Suprapubic skin (tissue), 4 donors: Measurements from ENCODE around the gene AGTRAP. TPM values are rescaled to one million over a fixed set of nuclear protein-coding genes. Genes with fewer than 3 reads are reported as not detected.

Source experiments
- DNase-seq, 2 donors: peaks; one replicate each; pipeline ENCODE4 v3.0.0-alpha.2; 2019; ENCODE audit warnings: low spot score in 2 of 2
- H3K27ac ChIP-seq: fragments of 200-600 bp; sonication (generic); one replicate; pipeline ENCODE4 v1.5.1; 2019
- H3K27me3 ChIP-seq: fragments of 200-600 bp; sonication (generic); one replicate; pipeline ENCODE4 v1.5.1; 2019
- H3K36me3 ChIP-seq: fragments of 200-600 bp; sonication (generic); one replicate; pipeline ENCODE4 v1.5.1; 2019
- H3K4me1 ChIP-seq: fragments of 200-600 bp; sonication (generic); one replicate; pipeline ENCODE4 v1.5.1; 2019
- H3K4me3 ChIP-seq: fragments of 200-600 bp; sonication (generic); one replicate; pipeline ENCODE4 v1.5.1; 2019; ENCODE audit warnings: mild to moderate bottlenecking
- H3K9me3 ChIP-seq: fragments of 200-600 bp; sonication (generic); one replicate; pipeline ENCODE4 v1.5.1; 2019
- EP300 ChIP-seq: sonication (generic); formaldehyde crosslinking; IDR thresholded peaks from one replicate; pipeline ENCODE4 v1.6.1; 2017; ENCODE audit warnings: antibody characterized with exemption
- POLR2A ChIP-seq, 2 donors: fragments of 450-650 bp; IDR thresholded peaks; one replicate each; pipeline ENCODE4 v1.6.1; 2017; ENCODE audit warnings: antibody characterized with exemption in 2 of 2, mild to moderate bottlenecking in 2 of 2, moderate library complexity in 2 of 2
- POLR2AphosphoS5 ChIP-seq, 3 donors: sonication (generic); formaldehyde crosslinking; IDR thresholded peaks; one replicate each; pipeline ENCODE4 v1.6.1; 2017; ENCODE audit warnings: antibody characterized with exemption in 3 of 3
- WGBS: methylation state at CpG from one replicate; pipeline ENCODE4 v1.1.5; 2018; 5-methylcytosine and 5-hydroxymethylcytosine counted together
- total RNA-seq, 4 donors: library from RNA; depleted of rRNA; stranded (reverse); fragments of >200 nt; gene quantifications; one replicate each; pipeline ENCODE4 v1.1.0, GENCODE V29; 2016
- TF ChIP-seq, protein P1 (sequence below), 2 donors: fragments of 200-600 bp in 1 of 2; fragments of 450-650 bp in 1 of 2; sonication (generic) in 1 of 2; IDR thresholded peaks; one replicate each; pipeline ENCODE4 v1.5.1; 2016 to 2019; ENCODE audit warnings: antibody characterized with exemption in 2 of 2, mild to moderate bottlenecking in 1 of 2, moderate library complexity in 1 of 2

The AGTRAP gene
- total RNA-seq, 4 donors from 2014 or later: 34.7 to 52.5 (median 47.2) TPM

DNA sequence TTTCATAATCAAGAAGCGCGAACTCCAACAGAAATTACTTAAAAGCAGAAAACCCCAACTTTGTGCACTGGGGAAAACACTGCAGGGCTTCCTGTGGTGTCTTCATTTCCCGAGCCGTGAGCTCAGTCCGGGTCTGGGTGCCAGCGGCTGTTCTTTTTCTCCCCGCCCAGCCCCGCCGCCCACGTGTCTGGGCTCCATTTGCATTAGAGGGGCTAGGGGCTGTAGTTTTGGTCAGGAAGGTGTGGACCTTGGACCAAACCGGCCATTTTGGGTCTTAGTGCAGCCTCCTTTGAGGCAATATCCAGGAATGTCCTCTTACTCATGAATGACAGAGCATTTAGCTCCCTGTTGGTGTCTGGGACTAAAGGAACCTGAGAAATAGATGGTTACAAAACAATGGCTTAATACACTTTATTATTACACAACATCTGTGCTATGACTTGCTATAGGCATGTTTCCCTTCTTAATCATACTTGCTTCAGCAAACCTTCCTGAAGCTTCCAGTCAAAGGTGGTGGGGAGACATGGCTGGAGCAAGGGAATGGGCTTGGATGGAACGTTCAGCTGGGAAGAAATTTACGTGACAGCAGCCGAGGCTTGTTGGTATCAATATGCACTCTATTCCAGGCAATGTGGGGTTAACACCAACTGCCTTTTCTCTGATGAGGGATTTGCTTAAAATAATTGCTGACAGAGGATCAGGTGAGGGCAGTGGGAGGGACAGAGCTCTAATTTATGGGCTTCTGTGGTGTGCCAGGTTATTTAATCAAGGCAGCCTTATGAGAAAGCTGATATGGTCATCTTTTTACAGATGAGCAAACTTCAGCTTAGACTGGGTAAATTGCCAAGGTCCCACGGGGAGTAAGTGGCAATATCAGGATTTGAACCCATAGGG is 1.1 kb downstream of the AGTRAP start:
- Histone ChIP-seq H3K27me3 (no peaks in the 10 kb centered on the region), H3K36me3 (no peaks in the 10 kb centered on the region), H3K4me1 (peaks cover 57% of the 10 kb centered on the region), H3K4me3 (peak overlapping the region; percentile 77), H3K9me3 (no peaks in the 10 kb centered on the region), H3K27ac (peak overlapping the region; percentile 92)
- DNase-seq: no peak
- no peak for TF ChIP-seq POLR2A (IDR thresholded peaks at IDR 0.05)
- peak in 1 of 3 donors; percentile 70 for TF ChIP-seq POLR2AphosphoS5 (IDR thresholded peaks at IDR 0.05)
- 11% methylated on average over 15 of the region's 15 CpGs for WGBS

DNA sequence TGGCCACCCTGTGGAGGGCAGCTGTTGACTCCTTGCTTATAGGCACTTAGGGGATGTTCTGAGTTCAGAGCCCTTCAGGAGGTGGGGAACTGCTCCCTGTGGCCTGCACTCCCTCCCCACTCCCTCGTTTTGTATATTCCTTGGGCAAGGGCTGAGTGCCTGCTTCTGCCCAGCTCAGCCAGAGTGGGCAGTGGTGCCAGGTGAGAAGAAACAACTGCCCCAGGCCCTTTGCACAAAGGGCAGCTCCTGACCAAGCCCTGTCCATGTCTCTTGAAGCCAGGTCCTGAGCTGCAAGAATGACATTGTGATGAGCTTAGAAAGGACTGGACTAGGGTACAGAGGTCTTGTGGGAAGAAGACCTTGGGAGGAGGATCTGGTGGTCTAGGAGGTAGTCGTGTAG is 2.2 kb downstream of the AGTRAP start:
- no peak for TF ChIP-seq POLR2A (IDR thresholded peaks at IDR 0.05)
- TF ChIP-seq, protein P1, sequence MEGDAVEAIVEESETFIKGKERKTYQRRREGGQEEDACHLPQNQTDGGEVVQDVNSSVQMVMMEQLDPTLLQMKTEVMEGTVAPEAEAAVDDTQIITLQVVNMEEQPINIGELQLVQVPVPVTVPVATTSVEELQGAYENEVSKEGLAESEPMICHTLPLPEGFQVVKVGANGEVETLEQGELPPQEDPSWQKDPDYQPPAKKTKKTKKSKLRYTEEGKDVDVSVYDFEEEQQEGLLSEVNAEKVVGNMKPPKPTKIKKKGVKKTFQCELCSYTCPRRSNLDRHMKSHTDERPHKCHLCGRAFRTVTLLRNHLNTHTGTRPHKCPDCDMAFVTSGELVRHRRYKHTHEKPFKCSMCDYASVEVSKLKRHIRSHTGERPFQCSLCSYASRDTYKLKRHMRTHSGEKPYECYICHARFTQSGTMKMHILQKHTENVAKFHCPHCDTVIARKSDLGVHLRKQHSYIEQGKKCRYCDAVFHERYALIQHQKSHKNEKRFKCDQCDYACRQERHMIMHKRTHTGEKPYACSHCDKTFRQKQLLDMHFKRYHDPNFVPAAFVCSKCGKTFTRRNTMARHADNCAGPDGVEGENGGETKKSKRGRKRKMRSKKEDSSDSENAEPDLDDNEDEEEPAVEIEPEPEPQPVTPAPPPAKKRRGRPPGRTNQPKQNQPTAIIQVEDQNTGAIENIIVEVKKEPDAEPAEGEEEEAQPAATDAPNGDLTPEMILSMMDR (IDR thresholded peaks at IDR 0.05): no peak
- TF ChIP-seq POLR2AphosphoS5 (IDR thresholded peaks at IDR 0.05): no peak
- no peak for TF ChIP-seq EP300
- H3K4me1 ChIP-seq: peaks cover 48% of the 10 kb centered on the region
- H3K9me3 ChIP-seq: no peaks in the 10 kb centered on the region
- H3K4me3 ChIP-seq: no peak overlapping the region
- no peaks in the 10 kb centered on the region for H3K36me3 ChIP-seq
- WGBS: 60% methylated on average over 2 of the region's 2 CpGs
- H3K27ac ChIP-seq: peak overlapping the region; percentile 92
- no peaks in the 10 kb centered on the region for H3K27me3 ChIP-seq
- DNase-seq: no peak

DNA sequence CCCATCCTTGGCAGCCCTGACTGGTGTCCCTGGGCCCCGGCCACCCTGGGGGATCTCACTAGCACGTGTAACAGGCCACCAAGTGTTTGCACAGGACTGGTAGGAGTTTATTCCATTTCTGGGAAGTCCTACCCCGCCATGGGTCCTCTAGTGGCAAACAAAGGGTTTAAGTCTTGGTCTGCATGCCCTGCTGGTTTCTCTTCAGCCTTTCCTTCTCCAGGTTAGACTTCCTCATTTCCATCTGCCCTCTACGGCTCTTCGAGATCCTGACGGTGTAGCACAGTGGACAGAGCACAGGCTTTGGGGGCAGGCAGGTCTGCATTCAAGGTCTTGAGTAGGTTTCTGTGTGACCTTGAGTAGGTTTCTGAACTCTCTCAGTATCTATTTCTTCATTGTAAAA is 2.8 kb downstream of the AGTRAP start:
- no peaks in the 10 kb centered on the region for H3K27me3 ChIP-seq
- H3K27ac ChIP-seq: no peak overlapping the region
- peaks cover 45% of the 10 kb centered on the region for H3K4me1 ChIP-seq
- no peak overlapping the region for H3K4me3 ChIP-seq
- 80% methylated on average over 5 of the region's 6 CpGs for WGBS
- H3K36me3 ChIP-seq: no peaks in the 10 kb centered on the region
- DNase-seq: no peak
- no peak for TF ChIP-seq POLR2AphosphoS5 (IDR thresholded peaks at IDR 0.05)
- TF ChIP-seq, protein P1 (IDR thresholded peaks at IDR 0.05): no peak
- no peaks in the 10 kb centered on the region for H3K9me3 ChIP-seq

DNA sequence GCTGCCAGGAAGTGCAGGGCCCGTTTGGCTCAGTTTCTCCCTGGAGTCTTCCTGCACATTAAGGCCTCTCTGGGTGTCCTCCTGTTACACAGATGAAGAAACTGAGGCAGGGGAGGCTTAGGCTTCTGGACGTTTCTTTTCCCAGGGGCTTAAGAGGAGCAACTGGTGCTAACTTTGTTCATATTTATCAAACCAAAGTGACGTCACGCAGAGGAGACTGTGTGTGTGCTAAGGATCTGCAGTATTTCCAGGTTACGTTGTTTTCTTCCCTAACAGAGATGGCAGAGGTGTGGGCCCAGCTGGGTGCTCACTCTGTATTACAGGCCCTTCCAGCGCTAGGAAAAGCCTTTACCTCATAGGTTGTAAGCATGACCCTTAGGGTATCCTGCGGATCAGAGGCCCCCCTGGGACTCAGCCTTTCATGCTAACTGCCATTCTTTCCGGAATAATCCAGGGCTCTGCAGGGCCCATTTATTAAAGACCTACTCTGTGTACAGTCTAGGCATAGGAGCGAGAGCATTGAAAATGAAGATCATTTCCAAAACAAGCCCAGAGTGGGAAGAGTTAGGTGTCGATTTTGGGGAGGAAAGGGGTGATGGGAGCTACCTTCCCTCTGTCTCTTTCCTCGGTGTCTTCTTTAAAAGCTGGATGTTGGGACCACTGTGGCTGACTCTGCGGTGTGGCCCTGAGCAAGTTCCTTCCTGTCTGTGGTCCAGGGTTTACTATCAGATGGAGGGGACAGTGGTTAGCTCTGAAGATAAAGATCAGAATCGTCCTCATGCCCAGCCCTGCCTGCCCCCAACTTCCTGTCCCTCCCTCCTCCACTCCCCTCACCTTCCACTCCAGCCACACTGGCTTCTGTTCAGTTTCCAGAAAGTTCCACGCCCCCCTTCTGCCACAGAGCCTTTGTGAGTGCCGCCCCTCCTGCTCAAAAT is 4.6 kb downstream of the AGTRAP start:
- Histone ChIP-seq H3K36me3 (peaks cover 6% of the 10 kb centered on the region), H3K4me3 (no peak overlapping the region), H3K4me1 (peaks cover 41% of the 10 kb centered on the region), H3K27ac (no peak overlapping the region), H3K27me3 (no peaks in the 10 kb centered on the region), H3K9me3 (no peaks in the 10 kb centered on the region)
- TF ChIP-seq POLR2AphosphoS5 (IDR thresholded peaks at IDR 0.05): no peak
- TF ChIP-seq POLR2A (IDR thresholded peaks at IDR 0.05): no peak
- TF ChIP-seq EP300: no peak
- TF ChIP-seq, protein P1 (IDR thresholded peaks at IDR 0.05): no peak
- DNase-seq: no peak
- WGBS: 56% methylated on average over 15 of the region's 15 CpGs

DNA sequence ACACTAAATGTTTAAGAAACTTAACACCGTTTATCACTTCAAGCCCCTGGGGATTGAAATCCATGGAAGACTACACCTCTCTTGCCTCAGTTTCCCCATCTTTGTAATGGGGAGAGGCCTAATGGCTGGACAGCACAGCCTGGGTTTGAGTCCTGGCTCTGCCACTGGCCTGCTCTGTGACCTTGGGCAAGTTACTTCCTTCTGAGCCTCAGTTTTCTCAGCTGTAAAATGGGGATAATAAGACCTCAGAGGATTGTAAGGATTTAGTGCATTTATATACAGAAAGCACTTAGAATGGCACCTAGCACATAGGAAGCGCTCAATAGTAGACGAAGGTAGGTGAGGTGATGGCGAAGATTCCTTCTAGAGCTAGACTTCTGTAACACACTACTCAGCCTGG is 5.5 kb downstream of the AGTRAP start:
- DNase-seq: no peak
- Histone ChIP-seq H3K9me3 (no peaks in the 10 kb centered on the region), H3K36me3 (peaks cover 15% of the 10 kb centered on the region), H3K4me3 (no peak overlapping the region), H3K27me3 (no peaks in the 10 kb centered on the region), H3K4me1 (peaks cover 37% of the 10 kb centered on the region), H3K27ac (no peak overlapping the region)
- TF ChIP-seq EP300 (no peak), POLR2A (IDR thresholded peaks at IDR 0.05) (no peak), POLR2AphosphoS5 (IDR thresholded peaks at IDR 0.05) (no peak)
- TF ChIP-seq, protein P1 (IDR thresholded peaks at IDR 0.05): no peak
- 84% methylated on average over 4 of the region's 4 CpGs for WGBS
